GM12891 (cell line): Measurements from ENCODE around the gene SLC13A3.

Experiments
- PAX5 ChIP-seq: IDR thresholded peaks from 2 replicates; pipeline ENCODE4 v1.6.1; 2011; ENCODE audit warnings: low read length, moderate library complexity, mild to moderate bottlenecking; ENCODE audit not compliant: insufficient read depth, severe bottlenecking
- POLR2A ChIP-seq: IDR thresholded peaks from 2 replicates; pipeline ENCODE4 v1.6.1; 2011; ENCODE audit warnings: low read depth, low read length, control low read depth
- POLR2AphosphoS5 ChIP-seq: IDR thresholded peaks from 2 replicates; pipeline ENCODE4 v1.6.1; 2011; ENCODE audit warnings: low read depth, low read length, control low read depth
- POU2F2 ChIP-seq: IDR thresholded peaks from 2 replicates; pipeline ENCODE4 v1.6.1; 2011; ENCODE audit warnings: low read depth, mild to moderate bottlenecking, control low read depth, low read length, moderate library complexity
- SPI1 ChIP-seq: IDR thresholded peaks from 2 replicates; pipeline ENCODE4 v1.6.1; 2011; ENCODE audit warnings: low read depth, low read length, control low read depth
- TAF1 ChIP-seq: IDR thresholded peaks from 2 replicates; pipeline ENCODE4 v1.6.1; 2011; ENCODE audit warnings: low read depth, low read length, control low read depth

GRCh38 chr20:46594725-46595124, 56.5 kb downstream of the SLC13A3 start:
- TF ChIP-seq TAF1 (no peak), POLR2AphosphoS5 (no peak), POLR2A (no peak), SPI1 (no peak), PAX5 (no peak), POU2F2 (no peak)
